Stimulated activated CD8-positive, alpha-beta memory T cell treated with anti-CD3 and anti-CD28 coated beads, Interleukin-7, amount 100 ng/mL, for 1 hour (primary cell): Measurements from ENCODE around the gene KCNK18.
"Not testable (repeated sequence)": the region's sequence is repeated elsewhere in the genome, so short reads cannot be mapped to it uniquely, and the experiment has no call there.

Experiments used
- DNase-seq, 2 donors: peaks; one replicate each; pipeline ENCODE4 v3.0.0-alpha.2; 2020; ENCODE audit warnings: low read depth in 2 of 2

The KCNK18 gene

DNA sequence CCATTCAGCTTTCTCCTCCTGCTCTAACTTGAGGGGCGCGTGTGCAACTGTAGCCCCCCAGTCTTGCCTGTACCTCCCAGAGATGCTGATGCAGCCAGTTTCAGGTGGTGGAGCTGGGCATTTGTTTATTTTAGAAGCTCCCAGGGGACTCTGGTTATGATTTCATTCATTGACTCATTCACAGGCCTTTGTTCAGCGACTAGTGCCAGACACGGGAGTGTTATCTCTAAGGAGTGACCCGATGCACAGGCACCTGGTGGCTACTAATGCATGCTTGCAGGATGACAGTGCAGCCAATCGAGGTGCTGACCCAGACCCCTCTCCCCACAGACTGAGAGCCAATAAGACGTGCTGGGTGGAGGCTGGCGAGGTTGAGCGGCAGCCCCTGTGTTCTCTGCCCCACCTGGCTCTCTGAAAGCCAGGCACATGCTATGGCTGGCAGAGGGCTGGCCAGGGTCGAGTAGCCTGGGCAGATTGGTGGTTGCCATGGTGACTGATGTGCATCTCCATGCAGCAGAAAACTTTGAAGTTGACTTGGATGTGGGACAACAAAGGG lies 23.9 kb downstream of the KCNK18 start:
- DNase-seq: no peak

DNA sequence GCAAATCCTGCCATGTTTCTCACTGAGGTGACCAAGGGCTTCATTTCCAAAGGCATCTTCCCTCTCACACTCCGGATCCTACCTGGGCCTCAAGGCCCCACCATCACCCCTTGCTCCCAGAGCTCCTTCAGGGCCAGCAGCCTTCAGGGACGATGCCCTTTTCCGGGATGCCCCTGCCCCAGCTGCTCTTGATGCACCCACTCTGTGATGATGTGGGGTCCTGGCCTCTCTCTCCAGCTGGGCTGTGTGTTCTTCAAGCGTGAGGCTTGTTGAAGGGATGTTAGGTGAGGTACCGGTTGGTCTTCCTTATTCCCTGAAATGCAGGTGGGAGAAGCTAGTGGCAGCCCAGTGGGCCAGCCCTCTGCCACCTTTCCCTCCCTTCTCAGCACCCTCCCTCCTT lies 25.3 kb downstream of the KCNK18 start:
- DNase-seq: no peak

DNA sequence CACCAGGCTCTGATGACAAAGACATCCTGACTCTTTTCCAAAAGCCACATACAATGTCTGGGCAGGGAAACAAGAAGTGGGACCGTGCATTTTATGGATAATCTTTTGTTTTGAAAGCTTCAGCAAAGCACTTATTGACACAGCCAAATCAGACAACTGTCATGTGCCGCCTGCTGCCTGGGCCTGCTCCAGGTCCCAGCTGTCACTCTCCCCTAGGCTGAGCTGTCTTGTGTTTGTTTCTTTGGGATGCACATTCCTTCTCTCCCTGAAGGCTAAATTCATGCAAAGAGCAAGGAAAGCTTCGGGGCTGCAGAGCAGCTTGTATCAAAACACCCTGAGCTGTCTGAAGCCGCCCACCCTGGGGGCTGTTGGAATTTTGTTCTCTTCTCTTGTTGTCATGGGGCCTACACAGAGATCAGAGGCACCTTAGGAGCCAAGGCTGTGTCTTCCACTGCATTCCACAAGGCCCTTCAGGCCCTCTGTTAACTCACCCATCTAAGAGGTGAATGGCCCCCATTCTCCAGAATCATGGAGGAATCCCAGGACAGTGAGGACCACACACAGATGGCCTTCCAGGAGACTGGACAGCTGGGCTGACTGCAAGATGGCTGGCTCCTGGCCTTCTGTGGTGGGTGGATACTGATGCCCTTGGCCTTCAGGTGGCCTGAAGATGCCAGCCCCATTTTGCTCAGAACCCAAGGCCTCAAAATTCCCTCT lies 25.8 kb downstream of the KCNK18 start:
- no peak for DNase-seq

DNA sequence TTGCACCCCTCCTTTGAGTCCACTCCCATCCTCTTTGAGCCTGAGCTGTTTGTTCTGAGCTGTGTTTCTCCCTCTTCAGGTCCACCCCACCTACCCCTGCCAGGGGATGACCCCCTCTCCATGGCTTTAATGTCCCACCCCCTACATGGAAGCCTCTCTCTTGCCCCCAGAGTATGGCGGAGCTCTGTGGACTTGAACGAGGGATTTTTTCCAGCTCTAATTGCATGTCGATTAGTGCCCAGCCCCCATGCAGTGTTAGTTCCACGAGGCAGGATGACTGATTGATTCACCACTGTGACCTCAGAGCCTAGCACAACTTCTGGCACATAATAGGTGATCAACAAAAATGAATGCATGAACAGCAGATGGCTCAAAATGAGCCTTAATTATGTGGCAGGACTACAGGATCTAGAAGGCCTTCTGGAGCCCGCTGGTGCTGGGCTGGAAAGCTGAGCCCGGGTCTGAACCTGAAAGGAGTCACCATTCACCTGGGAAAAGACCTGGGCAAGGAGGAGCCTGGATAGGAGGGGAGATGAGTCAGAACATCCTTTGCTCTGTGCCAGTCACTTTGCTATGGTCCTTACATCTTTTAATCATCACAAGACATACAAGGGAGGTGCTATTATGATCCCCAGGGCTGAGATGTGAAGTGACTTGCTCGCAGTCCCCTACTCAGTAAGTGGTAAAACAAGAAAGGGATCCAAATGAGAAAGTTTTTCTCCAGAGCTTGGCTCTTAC lies 26.6 kb downstream of the KCNK18 start:
- no peak for DNase-seq

DNA sequence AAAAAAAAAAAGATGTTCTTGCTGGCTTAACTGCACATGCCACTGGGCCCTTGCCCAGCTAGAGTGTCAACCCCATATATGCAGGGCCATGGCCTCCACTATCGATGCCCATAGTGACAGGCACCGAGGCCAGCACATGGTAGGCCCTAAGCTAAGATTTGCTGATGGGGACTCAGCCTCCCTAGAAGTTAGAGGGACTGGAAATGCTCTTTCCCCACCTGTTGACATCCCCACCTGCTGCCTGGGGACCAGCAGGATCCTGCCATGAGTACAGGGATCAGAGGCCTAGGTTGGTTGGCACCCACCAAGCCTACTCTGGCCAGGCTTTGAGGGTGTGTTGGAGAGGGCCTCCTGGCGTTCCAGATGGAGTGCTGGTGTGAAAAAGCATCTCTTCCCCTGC lies 27.6 kb downstream of the KCNK18 start:
- no peak for DNase-seq

DNA sequence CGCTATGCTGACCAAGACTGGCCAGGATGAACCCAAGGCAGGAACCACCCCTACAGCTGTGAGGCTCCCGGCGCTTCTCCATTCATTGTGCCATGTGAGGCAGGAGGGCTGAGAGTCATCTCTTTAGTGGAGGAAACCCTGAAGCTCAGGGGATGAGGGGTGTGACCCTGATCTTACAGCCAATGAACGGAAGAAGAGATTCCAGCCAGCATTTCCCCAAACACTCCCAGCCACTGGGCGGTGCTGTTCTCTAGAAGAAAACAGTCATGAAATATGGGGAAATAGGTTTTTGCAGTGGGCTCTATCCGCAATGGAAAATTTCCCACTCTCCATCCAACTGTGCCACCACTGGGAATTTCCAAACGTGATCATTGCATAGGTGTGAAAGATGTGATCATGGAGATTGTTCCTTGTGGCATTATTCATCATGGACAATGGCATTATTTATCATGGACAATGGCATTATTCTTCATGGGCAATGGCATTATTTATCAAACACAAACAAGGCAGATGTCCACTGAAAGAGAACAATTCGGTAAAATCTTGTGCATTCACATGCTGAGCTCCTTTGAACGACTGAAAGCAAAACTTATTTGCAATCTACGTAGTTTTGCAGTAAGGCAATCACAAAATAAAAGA lies 29.6 kb downstream of the KCNK18 start:
- DNase-seq: no peak

DNA sequence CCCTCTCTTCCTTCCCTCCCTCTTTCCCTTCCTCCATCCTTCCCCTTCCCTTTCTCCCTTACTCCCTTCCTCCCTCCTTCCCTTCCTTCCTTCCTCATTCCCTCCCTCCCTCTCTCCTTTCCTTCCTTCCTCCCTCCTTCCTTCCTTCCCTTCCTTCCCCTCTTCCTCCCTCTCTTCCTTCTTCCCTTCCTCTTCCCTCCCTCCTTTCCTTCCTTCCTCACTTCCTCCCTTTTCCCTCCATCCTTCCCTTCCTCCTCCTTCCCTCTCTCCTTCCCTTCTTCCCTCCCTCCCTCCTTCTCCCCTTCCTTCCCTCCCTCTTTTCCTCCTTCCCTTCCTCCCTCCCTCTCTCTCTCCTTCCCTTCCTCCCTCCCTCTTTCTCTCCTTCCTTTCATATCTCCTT lies 30.9 kb downstream of the KCNK18 start:
- no peak for DNase-seq

DNA sequence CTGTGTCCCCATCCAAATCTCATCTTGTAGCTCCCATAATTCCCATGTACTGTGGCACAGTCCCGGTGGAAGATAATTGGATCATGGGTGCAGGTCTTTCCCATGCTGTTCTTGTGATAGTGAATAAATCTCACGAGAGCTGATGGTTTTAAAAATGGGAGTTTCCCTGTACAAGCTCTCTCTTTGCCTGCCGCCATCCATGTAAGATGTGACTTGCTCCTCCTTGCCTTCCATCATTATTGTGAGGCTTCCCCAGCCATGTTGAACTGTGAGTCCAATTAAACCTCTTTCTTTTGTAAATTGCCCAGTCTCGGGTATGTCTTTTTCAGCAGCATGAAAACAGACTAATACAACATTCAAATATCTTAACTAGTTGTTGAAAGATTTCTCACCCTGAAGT lies 32.8 kb downstream of the KCNK18 start:
- DNase-seq: not testable (repeated sequence)

DNA sequence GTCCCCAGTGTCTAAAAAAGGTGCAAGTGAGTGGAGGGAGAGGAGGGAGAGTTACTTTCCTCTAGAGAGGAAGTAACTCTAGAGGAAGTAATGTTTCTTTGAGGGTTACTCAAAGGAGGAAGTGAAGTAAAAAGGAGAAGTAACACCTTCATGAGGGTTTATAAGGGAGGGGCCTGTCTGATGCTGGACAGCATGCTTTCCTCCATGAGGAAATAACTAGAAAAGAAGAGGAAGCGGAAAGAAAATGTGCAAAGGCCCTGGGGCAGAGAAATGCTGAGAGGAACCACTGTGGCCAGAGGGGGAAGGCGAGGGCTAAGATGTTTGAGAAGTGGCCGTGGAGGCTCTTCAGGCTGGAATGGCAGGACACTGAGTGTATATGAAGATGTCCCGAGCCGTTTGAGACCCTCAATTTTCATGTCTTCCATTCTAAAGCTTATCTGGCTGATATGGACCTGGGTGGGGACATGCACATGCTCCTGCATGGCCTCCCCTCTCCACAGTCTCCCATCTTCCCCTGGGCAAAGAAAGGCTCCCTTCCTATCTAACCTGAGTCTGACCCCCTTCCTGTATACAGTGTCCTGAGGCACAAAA lies 40.2 kb downstream of the KCNK18 start:
- no peak for DNase-seq

DNA sequence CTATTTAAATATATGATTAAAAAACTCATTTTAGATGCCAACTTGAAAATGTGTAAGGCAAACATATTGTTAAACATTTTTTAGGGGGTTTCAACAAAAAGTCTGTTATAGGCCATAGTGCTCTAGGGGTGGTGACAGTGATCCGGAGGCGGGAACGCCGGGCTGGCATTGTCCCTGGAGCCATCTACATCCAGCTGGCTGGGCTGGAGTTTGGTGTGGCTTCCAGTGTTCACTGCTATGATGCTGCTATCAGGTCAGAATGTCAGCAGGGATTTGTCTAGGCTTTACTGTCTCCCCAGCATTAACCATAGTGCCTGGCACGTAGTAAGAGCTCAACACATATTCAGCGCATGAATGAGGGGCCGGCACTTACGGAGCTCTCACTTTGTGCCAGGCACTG lies 41.8 kb downstream of the KCNK18 start:
- no peak for DNase-seq

DNA sequence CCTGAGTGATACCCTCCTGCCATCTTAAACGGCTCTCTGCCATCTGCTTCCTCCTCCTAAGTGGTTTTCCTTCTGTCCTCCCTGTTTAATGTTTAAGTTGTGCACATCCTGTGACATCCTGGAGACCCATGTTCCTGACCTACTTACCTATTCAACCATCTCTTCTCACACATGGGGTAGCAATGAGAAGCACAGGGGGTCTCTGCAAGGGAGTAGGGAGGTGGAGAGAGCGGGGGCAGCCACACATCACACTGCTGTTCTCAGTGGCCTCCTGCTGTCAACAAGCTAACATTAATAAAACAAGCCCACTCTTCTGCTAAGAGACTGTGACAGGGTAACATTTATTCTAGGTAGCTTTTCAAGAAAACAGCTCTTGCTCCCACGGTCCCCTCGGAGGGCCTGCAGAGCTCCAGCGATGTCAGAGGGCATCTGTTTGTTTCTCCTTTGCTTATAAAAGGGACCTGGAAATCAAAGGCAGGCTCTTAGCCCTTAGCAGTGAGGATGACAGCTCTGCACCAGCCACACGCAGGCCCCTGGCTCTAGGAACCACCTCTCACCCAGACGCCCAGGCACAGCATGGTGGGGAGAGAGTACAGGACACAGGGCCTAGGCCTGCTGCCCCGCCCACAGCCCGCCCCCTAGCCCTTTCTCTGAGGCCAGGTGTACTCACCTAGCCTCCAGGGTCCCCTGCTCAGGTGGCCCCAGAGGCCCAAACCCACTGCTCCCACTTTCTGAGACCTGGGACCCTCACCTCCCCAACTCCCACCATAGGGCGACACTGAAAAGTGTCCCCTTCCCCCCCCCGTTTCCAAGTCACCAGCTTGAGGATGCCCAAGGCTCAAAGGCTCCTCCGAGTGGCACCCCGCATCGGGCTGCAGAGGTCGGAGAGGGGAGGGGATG lies 42.7 kb downstream of the KCNK18 start:
- DNase-seq: no peak

DNA sequence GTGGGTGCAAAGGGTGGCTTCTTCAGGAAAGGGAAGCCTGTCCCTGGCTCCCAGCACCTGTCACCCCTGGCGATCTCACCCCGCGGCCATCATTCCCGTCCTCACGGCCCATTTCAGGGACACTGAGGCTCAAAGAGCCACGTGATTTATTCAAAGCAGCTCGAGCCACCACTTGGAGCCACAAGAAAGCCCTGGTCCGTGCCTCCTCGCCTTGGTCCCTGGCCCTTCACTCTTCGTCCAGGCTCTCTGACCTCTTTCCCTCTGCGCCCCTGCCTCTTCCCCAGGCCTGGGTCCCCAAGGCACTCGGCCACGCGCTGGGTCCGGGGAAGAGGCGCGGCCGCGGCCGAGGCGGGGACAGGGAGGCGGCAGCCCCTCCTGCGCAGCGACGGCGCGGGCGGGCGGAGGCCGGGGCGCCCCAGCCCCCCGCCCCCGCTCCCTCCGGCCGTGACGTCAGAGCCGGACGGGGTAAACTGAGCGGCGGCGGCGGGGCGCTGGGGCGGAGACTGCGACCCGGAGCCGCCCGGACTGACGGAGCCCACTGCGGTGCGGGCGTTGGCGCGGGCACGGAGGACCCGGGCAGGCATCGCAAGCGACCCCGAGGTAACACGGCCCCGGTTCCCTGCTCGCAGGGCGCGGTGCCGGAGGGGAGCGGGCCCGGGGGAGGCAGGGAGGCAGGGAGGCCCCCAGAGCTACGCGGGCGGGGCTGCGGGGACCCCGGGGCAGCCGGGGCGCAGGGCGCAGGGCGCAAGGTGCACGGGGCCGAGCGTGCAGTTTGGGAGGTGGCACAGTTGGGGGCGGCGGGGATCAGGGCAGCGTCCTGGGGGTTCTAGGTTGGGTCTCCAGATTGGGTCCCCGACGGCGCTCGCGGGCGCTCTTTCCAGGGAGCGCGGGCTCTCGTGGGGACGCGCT lies 43.6 kb downstream of the KCNK18 start, which contains the start of gene SLC18A2:
SLC18A2 (plus strand) TSS at position 494 of the 909 bp plus-strand sequence. CDS start 580 bp downstream, outside the sequence.
- DNase-seq: no peak

DNA sequence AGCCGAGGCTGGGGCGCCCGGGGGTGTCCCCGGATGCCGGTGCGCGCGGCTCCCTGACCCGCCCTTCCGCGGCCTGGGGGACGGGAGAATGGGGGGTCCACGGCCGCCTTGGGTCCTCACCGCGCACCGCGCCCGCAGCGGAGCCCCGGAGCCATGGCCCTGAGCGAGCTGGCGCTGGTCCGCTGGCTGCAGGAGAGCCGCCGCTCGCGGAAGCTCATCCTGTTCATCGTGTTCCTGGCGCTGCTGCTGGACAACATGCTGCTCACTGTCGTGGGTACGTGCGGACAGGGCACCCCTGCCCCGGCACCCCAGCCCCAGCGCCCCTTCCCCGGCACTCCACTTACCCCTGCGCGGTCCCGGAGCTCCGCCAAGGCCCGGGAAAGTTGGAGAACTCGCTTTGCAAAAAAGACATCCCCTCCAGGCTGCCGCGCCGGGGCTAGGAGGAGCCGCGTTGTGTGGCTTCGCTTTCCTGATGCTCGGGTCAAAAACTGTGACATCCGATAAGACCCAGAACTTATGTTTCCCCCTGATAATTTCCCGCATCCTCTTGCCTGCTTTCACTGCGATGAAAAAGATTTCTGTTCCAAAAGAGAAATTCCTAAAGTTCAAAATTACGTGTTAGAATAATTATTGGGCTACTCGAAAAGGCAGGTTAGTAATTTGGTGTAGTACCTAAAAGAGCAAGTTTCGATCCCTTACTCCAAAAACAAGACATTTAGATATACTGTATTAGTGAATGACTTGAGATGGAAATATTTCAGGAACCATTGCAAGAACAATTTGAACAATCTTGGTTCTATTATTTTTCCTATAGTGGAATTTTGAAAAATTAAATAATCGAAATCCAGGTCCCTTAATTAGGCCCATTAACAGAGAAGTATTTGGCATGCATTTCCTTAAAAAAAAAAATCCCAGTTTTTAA lies 44.5 kb downstream of the KCNK18 start:
- DNase-seq: no peak

DNA sequence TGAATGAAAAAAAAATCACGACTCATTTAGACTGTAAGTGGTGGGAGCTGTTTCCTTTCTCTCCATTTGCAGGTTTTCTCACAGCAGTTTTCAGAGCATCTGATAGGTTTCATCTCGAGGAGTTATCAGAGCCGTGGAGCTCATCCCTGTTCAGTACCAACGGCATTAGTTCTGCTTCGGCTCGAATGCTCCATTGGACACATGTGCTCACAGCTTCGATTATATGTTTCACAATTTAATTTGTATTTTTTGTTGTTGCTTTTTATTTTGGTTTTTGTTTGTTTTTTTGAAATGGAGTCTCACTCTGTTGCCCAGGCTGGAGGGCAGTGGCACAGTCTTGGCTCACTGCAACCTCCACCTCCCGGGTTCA lies 45.2 kb downstream of the KCNK18 start:
- no peak for DNase-seq

DNA sequence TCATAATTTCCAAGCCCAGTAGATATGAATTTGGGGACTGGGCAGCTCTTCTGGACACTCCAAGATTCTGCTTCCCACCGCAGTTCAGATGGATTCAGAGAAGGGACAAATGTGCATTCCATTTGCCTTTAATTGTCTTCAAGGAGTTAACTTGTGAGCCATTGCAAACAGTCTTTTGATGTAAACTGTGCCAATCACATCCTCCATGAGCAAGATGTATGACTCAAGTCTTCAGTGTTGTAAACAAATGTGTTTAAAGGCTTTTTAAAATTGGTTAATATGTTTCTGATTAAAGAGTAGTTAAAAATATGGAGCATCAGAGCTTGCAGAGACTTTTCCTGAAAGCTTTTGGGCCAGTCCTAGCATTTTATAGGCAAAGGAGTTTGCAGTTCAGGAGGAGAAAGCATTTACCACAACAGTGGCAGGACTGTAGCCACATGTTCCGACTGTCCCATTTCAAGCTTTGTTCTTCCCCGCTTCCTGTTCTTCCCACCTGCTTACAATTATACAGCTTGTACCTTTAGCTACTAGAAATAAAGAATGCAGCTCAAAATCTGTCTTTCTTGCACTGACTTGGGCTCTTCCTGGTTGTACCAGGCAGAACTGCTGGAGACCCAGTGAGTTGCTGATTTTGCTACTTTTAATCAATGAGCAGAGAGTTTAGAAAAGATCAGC lies 49.8 kb downstream of the KCNK18 start:
- no peak for DNase-seq

DNA sequence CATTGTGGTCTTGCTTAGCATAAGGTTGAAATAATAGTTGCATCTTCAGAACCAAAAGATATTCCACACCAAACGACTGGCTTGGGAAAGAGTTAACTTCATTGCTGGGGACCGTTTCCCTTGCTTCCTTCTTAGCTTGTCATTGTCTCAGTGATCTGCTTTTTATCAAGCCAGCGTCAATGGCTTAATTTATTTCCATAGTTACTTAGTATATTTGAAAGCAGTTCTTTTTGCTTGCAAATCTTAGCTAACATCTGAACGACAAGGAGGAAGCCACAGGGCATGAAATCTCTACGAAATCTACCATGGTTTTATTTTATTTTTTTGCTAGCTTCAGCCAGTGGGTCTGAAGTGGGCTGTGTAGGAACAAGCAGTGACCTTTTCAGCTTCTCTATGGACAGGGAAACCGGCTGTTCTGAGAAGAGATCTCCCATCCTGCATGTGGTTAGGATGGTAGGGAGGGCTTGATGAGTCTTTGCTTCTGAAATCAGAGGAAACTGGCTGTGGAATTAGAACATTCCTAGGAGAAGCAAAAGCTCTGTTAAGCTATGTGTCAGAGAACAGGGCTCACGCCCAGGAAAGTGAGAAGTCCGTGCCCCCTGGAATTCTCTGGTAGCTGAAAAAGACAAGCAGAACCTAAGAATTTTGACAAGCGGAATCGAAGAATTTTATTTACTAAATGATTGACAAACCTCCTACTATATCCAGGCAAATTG lies 51.6 kb downstream of the KCNK18 start:
- DNase-seq: no peak

DNA sequence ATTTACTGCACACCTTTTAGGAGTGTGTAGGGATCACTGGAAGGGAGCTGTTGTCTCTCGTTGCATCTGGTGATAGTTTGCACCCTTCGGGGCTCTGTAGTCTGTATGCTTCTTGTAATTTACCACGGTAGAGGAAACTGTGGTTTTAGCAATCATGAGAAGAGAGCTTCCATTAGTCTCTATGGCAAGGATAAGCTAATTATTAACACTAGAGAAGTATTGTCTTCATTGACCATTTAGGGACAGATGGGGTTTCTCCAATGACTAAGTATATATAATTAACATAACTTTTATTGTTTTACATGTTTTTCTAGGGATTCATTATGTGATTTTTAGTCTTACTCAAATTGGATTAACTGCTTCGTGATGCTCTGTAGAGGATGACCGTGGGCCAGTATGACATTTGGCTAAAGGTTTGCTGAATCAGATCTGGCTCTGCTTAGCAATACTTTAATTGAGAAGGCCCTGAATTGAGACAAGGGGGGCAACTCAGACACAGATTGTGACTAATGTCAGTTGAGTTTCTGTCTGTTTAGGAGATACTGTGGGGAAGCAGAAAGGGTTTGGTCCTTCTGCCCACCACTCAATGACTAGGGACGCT lies 52.3 kb downstream of the KCNK18 start:
- DNase-seq: no peak
